Suppressor macrophage treated with lipopolysaccharide for 4 hours (primary cell): Measurements from ENCODE around the gene SRXN1.

ENCODE experiments used
- DNase-seq: peaks from one replicate; pipeline ENCODE4 v3.0.0-alpha.2; 2020

Gene SRXN1

DNA sequence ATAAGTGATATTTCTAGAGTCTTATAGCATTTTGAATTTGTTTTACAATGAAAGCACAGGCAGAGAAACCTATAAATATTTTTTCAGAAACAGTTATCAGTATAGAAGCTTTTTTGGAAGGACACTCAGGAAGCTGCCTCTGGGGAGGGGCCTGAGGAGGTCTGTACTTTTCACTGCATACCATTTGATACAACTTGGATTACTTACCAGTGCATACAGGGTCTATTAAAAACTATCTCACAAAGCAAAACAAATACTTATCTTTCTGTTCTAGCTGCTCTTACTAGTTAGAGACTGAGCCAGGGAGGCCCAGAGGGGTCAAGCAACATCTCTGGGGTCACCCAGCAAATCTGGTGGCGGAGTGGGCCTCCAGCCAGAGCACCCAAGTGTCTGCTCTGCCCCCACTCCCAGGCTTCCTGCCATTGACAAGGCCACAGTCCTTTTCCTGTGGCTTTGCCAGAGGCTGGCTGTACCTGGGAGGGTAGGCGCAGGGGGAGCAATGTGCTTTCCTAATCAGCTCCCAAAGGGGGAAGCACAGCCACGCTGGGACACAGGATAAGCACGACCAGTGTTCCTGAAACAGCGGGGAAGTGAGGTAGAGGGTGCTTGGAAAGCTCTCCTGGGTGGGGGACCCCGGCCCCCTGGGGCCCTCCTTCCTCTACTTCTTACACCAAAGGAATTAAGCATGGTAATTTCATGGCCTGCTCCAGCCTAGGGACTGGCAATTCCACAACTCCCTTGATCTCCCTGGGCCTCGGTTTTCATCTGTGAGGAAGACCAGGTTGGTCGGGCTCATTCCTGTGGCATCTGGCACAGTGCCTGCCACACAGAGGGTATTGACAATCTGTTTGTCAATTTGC lies 50.7 kb downstream of the SRXN1 start:
- no peak for DNase-seq

DNA sequence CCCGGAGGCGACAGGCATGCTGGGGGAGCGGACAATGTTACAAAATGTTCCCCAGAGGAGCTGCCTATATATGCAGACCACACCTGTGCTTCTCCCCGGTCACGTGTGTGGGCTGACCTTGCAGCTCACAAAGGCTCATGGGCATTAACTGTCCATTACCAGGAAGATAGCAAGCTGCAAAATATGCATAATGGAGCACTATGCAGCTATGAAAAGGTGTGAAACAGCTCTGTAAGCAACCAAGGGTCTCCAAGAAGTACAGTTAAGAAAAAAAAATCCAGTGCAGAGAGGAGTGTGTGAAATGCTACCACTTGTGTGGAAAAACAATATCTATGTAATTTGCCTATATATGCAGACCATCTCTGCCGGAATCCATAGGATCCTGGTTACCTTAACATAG lies 52.3 kb downstream of the SRXN1 start:
- DNase-seq: no peak

DNA sequence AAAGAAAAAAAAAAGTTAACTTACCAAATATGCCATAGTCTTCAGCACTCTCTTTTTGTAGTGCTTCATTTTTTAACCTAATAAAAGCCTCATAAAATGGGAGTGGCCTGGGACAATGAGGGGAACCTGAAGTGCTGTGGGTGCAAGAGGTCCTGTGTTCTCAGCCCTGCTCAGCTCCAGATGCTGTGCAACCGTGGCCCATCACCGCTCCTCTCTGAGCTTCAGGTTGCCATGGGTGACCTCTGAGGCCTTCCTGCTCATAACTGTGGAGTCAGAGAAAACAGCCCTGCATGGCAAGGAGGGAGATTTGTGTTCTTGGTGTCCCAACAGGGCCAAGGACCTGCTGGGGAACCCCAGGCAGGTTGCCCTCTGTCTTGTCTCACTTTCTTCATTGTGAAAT lies 52.9 kb downstream of the SRXN1 start:
- DNase-seq: no peak

GRCh38 chr20:598133-598850 lies 54.7 kb downstream of the SRXN1 start:
- DNase-seq: no peak

GRCh38 chr20:597560-597959 lies 55.4 kb downstream of the SRXN1 start:
- DNase-seq: no peak
